ENCODE measurements around the gene NAPA. TPM values are rescaled to one million over a fixed set of nuclear protein-coding genes. Genes with fewer than 3 reads are reported as not detected.
A peak's percentile ranks its signal among the peaks of the same experiment; 100 is the strongest.

NAPA gene
- polyA plus RNA-seq, 1 donor from 2014 or later, result 95.3 TPM

- peaks cover 20% of the 10 kb centered on the region for H3K27me3 Mint-ChIP-seq
- H3K4me1 Mint-ChIP-seq, result peaks cover 0 to 2% (median 0%) of the 10 kb centered on the region in 3 donors
- H3K27ac Mint-ChIP-seq, result peak overlapping the region in 1 of 3 donors; percentile 59
- H3K9me3 Mint-ChIP-seq, result peaks cover 2 to 8% (median 4%) of the 10 kb centered on the region in 3 donors
- H3K4me3 Mint-ChIP-seq, result no peak overlapping the region
- H3K36me3 Mint-ChIP-seq, result peaks cover 3% of the 10 kb centered on the region
Measured at GRCh38 chr19:47538812-47539211, 23.9 kb upstream of the NAPA start.

GRCh38 chr19:47537493-47537892, 22.6 kb upstream of the NAPA start:
- no peak overlapping the region for H3K27ac Mint-ChIP-seq
- H3K9me3 Mint-ChIP-seq, result peaks cover 2 to 8% (median 4%) of the 10 kb centered on the region in 3 donors
- H3K4me1 Mint-ChIP-seq, result peaks cover 0 to 2% (median 0%) of the 10 kb centered on the region in 3 donors
- peaks cover 3% of the 10 kb centered on the region for H3K36me3 Mint-ChIP-seq
- H3K4me3 Mint-ChIP-seq, result no peak overlapping the region
- peaks cover 16% of the 10 kb centered on the region for H3K27me3 Mint-ChIP-seq

GRCh38 chr19:47534628-47535027, 19.8 kb upstream of the NAPA start:
- Mint-ChIP-seq H3K4me1 (peaks cover 0 to 2% (median 0%) of the 10 kb centered on the region in 3 donors), H3K9me3 (peaks cover 2 to 8% (median 4%) of the 10 kb centered on the region in 3 donors), H3K27me3 (peaks cover 20% of the 10 kb centered on the region), H3K36me3 (peaks cover 3% of the 10 kb centered on the region), H3K27ac (no peak overlapping the region), H3K4me3 (no peak overlapping the region)

GRCh38 chr19:47531640-47532387, 17.0 kb upstream of the NAPA start:
- H3K36me3 Mint-ChIP-seq, result peaks cover under 1% of the 10 kb centered on the region
- H3K27me3 Mint-ChIP-seq, result peaks cover 13% of the 10 kb centered on the region
- no peak overlapping the region for H3K27ac Mint-ChIP-seq
- H3K4me1 Mint-ChIP-seq, result peaks cover 0 to under 1% (median 0%) of the 10 kb centered on the region in 3 donors
- no peak overlapping the region for H3K4me3 Mint-ChIP-seq
- peaks cover 2 to 9% (median 4%) of the 10 kb centered on the region in 3 donors for H3K9me3 Mint-ChIP-seq

GRCh38 chr19:47529018-47529742, 14.3 kb upstream of the NAPA start:
- peaks cover 0 to 4% (median 2%) of the 10 kb centered on the region in 3 donors for H3K9me3 Mint-ChIP-seq
- peaks cover 13% of the 10 kb centered on the region for H3K27me3 Mint-ChIP-seq
- no peak overlapping the region for H3K27ac Mint-ChIP-seq
- no peak overlapping the region for H3K4me3 Mint-ChIP-seq
- no peaks in the 10 kb centered on the region for H3K36me3 Mint-ChIP-seq
- H3K4me1 Mint-ChIP-seq, result no peaks in the 10 kb centered on the region

DNA sequence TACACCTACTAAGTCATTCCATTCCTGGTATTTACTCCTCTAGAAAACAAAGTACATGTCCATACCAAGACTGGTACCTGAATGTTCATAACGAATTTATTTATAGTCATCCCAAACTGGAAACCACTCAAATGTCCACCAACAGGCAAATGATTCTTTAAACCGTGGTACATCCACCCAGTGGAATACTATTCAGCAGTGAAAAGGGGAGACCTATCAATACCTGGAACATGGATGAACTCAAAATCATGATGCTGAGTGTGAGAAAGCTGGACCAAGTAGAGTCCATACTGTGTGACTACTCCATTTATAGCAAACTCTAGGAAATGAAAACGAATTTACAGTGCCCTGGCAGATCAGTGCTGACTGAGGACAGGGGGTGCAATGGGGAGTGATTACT, 11.9 kb upstream of the NAPA start:
- Mint-ChIP-seq H3K4me1 (peaks cover 0 to 3% (median 0%) of the 10 kb centered on the region in 3 donors), H3K9me3 (peaks cover 0 to 4% (median 0%) of the 10 kb centered on the region in 3 donors), H3K36me3 (no peaks in the 10 kb centered on the region), H3K27ac (no peak overlapping the region), H3K27me3 (peaks cover 24% of the 10 kb centered on the region), H3K4me3 (no peak overlapping the region)

GRCh38 chr19:47523473-47523872, 8.6 kb upstream of the NAPA start:
- Mint-ChIP-seq H3K36me3 (no peaks in the 10 kb centered on the region), H3K4me1 (peaks cover 0 to 7% (median 6%) of the 10 kb centered on the region in 3 donors), H3K27ac (no peak overlapping the region), H3K4me3 (no peak overlapping the region), H3K27me3 (peaks cover 29% of the 10 kb centered on the region), H3K9me3 (peaks cover 0 to 4% (median 0%) of the 10 kb centered on the region in 3 donors)

- Mint-ChIP-seq H3K27me3 (peaks cover 29% of the 10 kb centered on the region), H3K36me3 (no peaks in the 10 kb centered on the region), H3K27ac (peak overlapping the region in 2 of 3 donors; percentile 24 to 84), H3K4me3 (no peak overlapping the region), H3K4me1 (peaks cover 5 to 12% (median 10%) of the 10 kb centered on the region in 3 donors), H3K9me3 (peaks cover 0 to 1% (median 0%) of the 10 kb centered on the region in 3 donors)
Measured at GRCh38 chr19:47521473-47522180, 6.8 kb upstream of the NAPA start.

GRCh38 chr19:47520839-47521238, 6.0 kb upstream of the NAPA start:
- H3K36me3 Mint-ChIP-seq, result no peaks in the 10 kb centered on the region
- no peak overlapping the region for H3K27ac Mint-ChIP-seq
- peaks cover 27% of the 10 kb centered on the region for H3K27me3 Mint-ChIP-seq
- no peaks in the 10 kb centered on the region for H3K9me3 Mint-ChIP-seq
- H3K4me1 Mint-ChIP-seq, result peaks cover 9 to 17% (median 10%) of the 10 kb centered on the region in 3 donors
- no peak overlapping the region for H3K4me3 Mint-ChIP-seq

GRCh38 chr19:47520343-47520806, 5.5 kb upstream of the NAPA start:
- Mint-ChIP-seq H3K9me3 (no peaks in the 10 kb centered on the region), H3K4me1 (peaks cover 12 to 19% (median 13%) of the 10 kb centered on the region in 3 donors), H3K36me3 (no peaks in the 10 kb centered on the region), H3K27me3 (peaks cover 27% of the 10 kb centered on the region), H3K27ac (no peak overlapping the region), H3K4me3 (no peak overlapping the region)

- Mint-ChIP-seq H3K9me3 (no peaks in the 10 kb centered on the region), H3K36me3 (peaks cover 2% of the 10 kb centered on the region), H3K27ac (no peak overlapping the region), H3K4me1 (peaks cover 17 to 21% (median 20%) of the 10 kb centered on the region in 3 donors), H3K4me3 (peak overlapping the region in 1 of 4 donors; percentile 12), H3K27me3 (peaks cover 26% of the 10 kb centered on the region)
Measured at GRCh38 chr19:47518854-47519253, 4.0 kb upstream of the NAPA start.

- H3K9me3 Mint-ChIP-seq, result no peaks in the 10 kb centered on the region
- H3K27ac Mint-ChIP-seq, result peak overlapping the region; percentile 81 to 98 (median 94)
- peaks cover 2% of the 10 kb centered on the region for H3K36me3 Mint-ChIP-seq
- peaks cover 21% of the 10 kb centered on the region for H3K27me3 Mint-ChIP-seq
- peak overlapping the region in 3 of 4 donors; percentile 26 to 87 (median 64) for H3K4me3 Mint-ChIP-seq
- H3K4me1 Mint-ChIP-seq, result peaks cover 22 to 25% (median 23%) of the 10 kb centered on the region in 3 donors
Measured at GRCh38 chr19:47518139-47518538, 3.3 kb upstream of the NAPA start.

- H3K4me1 Mint-ChIP-seq, result peaks cover 41 to 54% (median 42%) of the 10 kb centered on the region in 3 donors
- peak overlapping the region; percentile 97 to 99 (median 98) for H3K4me3 Mint-ChIP-seq
- H3K27ac Mint-ChIP-seq, result peak overlapping the region; percentile 98 to 100 (median 98)
- no peaks in the 10 kb centered on the region for H3K9me3 Mint-ChIP-seq
- H3K36me3 Mint-ChIP-seq, result peaks cover 2% of the 10 kb centered on the region
- H3K27me3 Mint-ChIP-seq, result no peaks in the 10 kb centered on the region
Measured at GRCh38 chr19:47514151-47514868, 553 bp downstream of the NAPA start.

DNA sequence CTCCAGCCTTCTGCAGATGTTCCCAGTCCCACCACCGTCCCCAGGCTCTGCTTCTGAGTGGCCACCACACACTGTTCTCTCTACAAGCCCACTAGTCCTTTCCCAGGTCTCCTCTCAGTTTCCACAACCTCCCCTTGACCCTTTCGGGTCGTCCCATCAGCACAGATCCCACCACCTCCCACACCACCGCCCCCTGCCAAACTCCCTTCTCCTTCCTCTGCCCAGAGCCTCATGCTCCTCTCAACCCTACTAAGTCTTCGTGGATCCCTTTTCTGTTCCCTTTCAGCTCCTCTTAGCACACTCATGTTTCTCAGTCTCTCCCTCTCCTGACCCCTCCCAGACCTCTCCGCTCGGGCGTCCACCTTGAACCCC, 1.9 kb downstream of the NAPA start:
- Mint-ChIP-seq H3K36me3 (peaks cover 2% of the 10 kb centered on the region), H3K4me1 (peaks cover 31 to 49% (median 37%) of the 10 kb centered on the region in 3 donors), H3K9me3 (no peaks in the 10 kb centered on the region), H3K4me3 (peak overlapping the region; percentile 27 to 99 (median 98)), H3K27me3 (no peaks in the 10 kb centered on the region), H3K27ac (peak overlapping the region in 2 of 3 donors; percentile 95 to 98)

Data from IgD-negative memory B cell (primary cell).